Caki2 (cell line): Measurements from ENCODE around the gene PHLPP2. TPM values are rescaled to one million over a fixed set of nuclear protein-coding genes. Genes with fewer than 3 reads are reported as not detected.
A peak's percentile ranks its signal among the peaks of the same experiment; 100 is the strongest.

ENCODE experiments used
- DNase-seq: peaks from one replicate; pipeline ENCODE4 v3.0.0-alpha.2; 2015; ENCODE audit warnings: low read depth
- in situ Hi-C: cut with HindIII; loops from 2 replicates; pipeline ENCODE4 v1.10.0; 2016; ENCODE audit warnings: low sequenced_read_pairs, low pct_unique_long_range_greater_than_20kb, mixed read lengths
- total RNA-seq: library from RNA; depleted of rRNA; stranded (reverse); fragments of >200 nt; shearing (Covaris generic); gene quantifications from 2 replicates; pipeline ENCODE4 v1.2.3, GENCODE V29; 2014; ENCODE audit warnings: low replicate concordance; rRNA removed

The PHLPP2 gene
- 5.0 and 5.6 TPM in 2 replicates for total RNA-seq

- in situ Hi-C loops: no loop called here
- no peak for DNase-seq
Measured at GRCh38 chr16:71724320-71724751, at the start of gene PHLPP2. TSS of gene PHLPP2 (minus strand) at chr16:71724701. CDS start at chr16:71714795, 9,906 bp downstream.

GRCh38 chr16:71771571-71771970 lies 47.1 kb upstream of the PHLPP2 start:
- in situ Hi-C loops: no loop called here
- no peak for DNase-seq

GRCh38 chr16:71769222-71769621 lies 44.7 kb upstream of the PHLPP2 start:
- in situ Hi-C loops: no loop called here

GRCh38 chr16:71767060-71767900 lies 42.8 kb upstream of the PHLPP2 start:
- in situ Hi-C loops: no loop called here
- DNase-seq: no peak

More at GRCh38 chr16:71769222-71769621, 44.7 kb upstream of the PHLPP2 start:
- no peak for DNase-seq

- in situ Hi-C loops: no loop called here
- DNase-seq: no peak
Measured at GRCh38 chr16:71762186-71762585, 37.7 kb upstream of the PHLPP2 start.

- no peak for DNase-seq
- in situ Hi-C loops: no loop called here
Measured at GRCh38 chr16:71761097-71761496, 36.6 kb upstream of the PHLPP2 start.

GRCh38 chr16:71758293-71758760 lies 33.8 kb upstream of the PHLPP2 start:
- no peak for DNase-seq
- in situ Hi-C loops: no loop called here

- in situ Hi-C loops: no loop called here
Measured at GRCh38 chr16:71754652-71755051, 30.2 kb upstream of the PHLPP2 start.

GRCh38 chr16:71754108-71754507 lies 29.6 kb upstream of the PHLPP2 start:
- no peak for DNase-seq
- in situ Hi-C loops: no loop called here

More at GRCh38 chr16:71754652-71755051, 30.2 kb upstream of the PHLPP2 start:
- DNase-seq: no peak

GRCh38 chr16:71748226-71748625 lies 23.7 kb upstream of the PHLPP2 start:
- DNase-seq: no peak
- in situ Hi-C loops: no loop called here

- in situ Hi-C loops: no loop called here
- peak; percentile 23 for DNase-seq
Measured at GRCh38 chr16:71746442-71747046, 22.0 kb upstream of the PHLPP2 start.

- in situ Hi-C loops: loop anchor here (10.0 kb wide), 1 partner anchor 46 kb away; no protein-coding TSS in a partner anchor
- DNase-seq: no peak
Measured at GRCh38 chr16:71738855-71739254, 14.4 kb upstream of the PHLPP2 start.

GRCh38 chr16:71737501-71737900 lies 13.0 kb upstream of the PHLPP2 start:
- no peak for DNase-seq
- in situ Hi-C loops: loop anchor here (10.0 kb wide), 1 partner anchor 47 kb away; no protein-coding TSS in a partner anchor

GRCh38 chr16:71734511-71734910 lies 10.0 kb upstream of the PHLPP2 start:
- DNase-seq: no peak
- in situ Hi-C loops: loop anchor here (10.0 kb wide), 1 partner anchor 50 kb away; no protein-coding TSS in a partner anchor

- no peak for DNase-seq
- in situ Hi-C loops: loop anchor here (10.0 kb wide), 1 partner anchor 52 kb away; no protein-coding TSS in a partner anchor
Measured at GRCh38 chr16:71732587-71732986, 8.1 kb upstream of the PHLPP2 start.

GRCh38 chr16:71727551-71728324 lies 3.2 kb upstream of the PHLPP2 start:
- in situ Hi-C loops: no loop called here
- DNase-seq: no peak

- DNase-seq: no peak
- in situ Hi-C loops: no loop called here
Measured at GRCh38 chr16:71726476-71727315, 2.2 kb upstream of the PHLPP2 start.
